Measurements from ENCODE around the gene GGA2. TPM values are rescaled to one million over a fixed set of nuclear protein-coding genes. Genes with fewer than 3 reads are reported as not detected.
A peak's percentile ranks its signal among the peaks of the same experiment; 100 is the strongest.

The GGA2 gene
- total RNA-seq, 4 donors from 2014 or later, result 36.5 to 50.5 (median 41.5) TPM

DNA sequence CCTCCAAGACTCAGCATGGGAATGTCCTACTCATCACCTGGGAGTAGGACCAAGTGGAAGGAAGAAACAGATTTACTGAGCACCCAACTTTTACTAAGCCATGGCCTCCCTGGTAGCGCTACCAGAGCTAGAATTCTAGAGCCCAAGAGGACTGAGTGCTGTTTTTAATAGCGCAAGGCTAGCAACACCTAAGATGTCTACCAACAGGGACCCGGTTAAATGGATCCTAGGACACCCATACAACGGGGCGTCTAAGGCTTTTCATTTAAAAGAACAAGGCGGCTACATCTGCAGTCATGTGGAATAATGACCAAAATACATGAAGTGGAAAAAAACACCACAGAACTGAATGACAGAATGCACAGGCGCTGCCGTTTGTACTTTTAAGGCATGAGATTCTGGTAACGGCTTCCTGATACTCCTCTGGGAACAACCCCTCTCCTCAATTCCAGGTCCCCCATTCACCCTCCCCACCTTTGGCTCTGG, 5.1 kb downstream of the GGA2 start:
- Histone ChIP-seq H3K4me3 (no peak overlapping the region), H3K27ac (peak overlapping the region in 3 of 4 donors; percentile 71 to 77 (median 76)), H3K27me3 (no peaks in the 10 kb centered on the region), H3K9me3 (no peaks in the 10 kb centered on the region), H3K4me1 (peaks cover 0 to 84% (median 23%) of the 10 kb centered on the region in 3 donors), H3K36me3 (peaks cover 0 to 17% of the 10 kb centered on the region in 2 donors)
- no peak for TF ChIP-seq POLR2A (IDR thresholded peaks at IDR 0.05)
- no peak for TF ChIP-seq EP300 (IDR thresholded peaks at IDR 0.05)
- TF ChIP-seq POLR2AphosphoS5 (IDR thresholded peaks at IDR 0.05), result no peak
- TF ChIP-seq, protein P1, sequence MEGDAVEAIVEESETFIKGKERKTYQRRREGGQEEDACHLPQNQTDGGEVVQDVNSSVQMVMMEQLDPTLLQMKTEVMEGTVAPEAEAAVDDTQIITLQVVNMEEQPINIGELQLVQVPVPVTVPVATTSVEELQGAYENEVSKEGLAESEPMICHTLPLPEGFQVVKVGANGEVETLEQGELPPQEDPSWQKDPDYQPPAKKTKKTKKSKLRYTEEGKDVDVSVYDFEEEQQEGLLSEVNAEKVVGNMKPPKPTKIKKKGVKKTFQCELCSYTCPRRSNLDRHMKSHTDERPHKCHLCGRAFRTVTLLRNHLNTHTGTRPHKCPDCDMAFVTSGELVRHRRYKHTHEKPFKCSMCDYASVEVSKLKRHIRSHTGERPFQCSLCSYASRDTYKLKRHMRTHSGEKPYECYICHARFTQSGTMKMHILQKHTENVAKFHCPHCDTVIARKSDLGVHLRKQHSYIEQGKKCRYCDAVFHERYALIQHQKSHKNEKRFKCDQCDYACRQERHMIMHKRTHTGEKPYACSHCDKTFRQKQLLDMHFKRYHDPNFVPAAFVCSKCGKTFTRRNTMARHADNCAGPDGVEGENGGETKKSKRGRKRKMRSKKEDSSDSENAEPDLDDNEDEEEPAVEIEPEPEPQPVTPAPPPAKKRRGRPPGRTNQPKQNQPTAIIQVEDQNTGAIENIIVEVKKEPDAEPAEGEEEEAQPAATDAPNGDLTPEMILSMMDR (IDR thresholded peaks at IDR 0.05), result no peak
- ATAC-seq, result no peak
- WGBS, 2 donors (ENCODE audit: low coverage in 1 of 2), result 84 to 98% methylated on average over 6 to 7 of the region's 9 CpGs

DNA sequence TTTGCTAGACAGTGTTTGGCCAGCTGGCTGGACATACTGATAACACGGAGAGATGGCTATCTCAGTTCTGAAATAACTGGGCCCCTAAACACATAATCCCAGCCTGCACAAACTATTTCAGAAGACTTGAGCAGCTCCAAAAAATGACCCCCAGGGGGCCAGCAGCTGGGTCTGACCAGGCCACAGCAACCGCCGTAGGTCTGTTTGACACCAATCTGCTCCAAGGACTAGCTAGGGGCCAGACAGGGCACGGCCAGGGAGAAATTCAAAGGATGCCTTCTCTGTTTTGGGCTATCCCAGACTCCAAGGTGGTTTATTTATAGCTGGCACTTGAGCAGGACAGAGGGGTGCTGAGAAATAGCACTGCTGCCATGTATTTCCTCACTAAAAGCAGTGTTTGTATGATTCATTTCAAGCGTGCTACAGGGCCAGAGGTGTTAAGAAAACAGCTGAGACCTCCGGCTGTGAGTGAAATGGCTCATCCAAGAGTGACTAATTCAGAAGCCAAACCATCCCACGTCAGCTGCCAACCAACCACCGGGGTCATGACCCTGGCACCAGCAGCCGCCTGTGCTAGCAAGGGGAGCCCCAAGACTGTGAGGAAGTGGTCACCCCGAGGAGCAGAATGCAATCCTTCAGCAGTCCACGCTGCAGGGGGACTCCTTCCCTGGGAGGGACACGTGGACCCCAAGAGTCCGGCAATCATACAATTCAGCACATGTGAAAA, 5.7 kb downstream of the GGA2 start:
- Histone ChIP-seq H3K27me3 (no peaks in the 10 kb centered on the region), H3K4me1 (peaks cover 0 to 90% (median 23%) of the 10 kb centered on the region in 3 donors)
- no peak for TF ChIP-seq EP300 (IDR thresholded peaks at IDR 0.05)
- peak; percentile 67 for TF ChIP-seq POLR2AphosphoS5 (IDR thresholded peaks at IDR 0.05)

DNA sequence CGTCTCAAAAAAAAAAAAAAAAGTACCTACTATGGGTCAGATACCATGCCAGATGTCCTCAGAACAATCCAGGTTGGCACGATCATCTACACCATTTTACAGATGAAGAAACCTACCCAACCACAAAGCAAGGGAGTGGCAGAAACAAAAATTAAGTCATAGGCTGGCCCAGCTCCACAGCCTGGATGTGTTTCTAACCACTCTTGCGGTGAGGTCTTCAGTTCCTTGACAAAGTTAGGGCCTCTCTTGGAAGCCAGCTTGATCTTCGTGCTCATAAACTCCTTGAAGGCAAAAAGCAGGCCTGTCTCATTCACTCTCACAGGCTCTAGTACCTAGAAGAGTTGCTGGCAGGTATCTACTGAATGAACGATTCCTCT, 6.2 kb downstream of the GGA2 start:
- no peaks in the 10 kb centered on the region for H3K27me3 ChIP-seq
- H3K9me3 ChIP-seq, result no peaks in the 10 kb centered on the region
- TF ChIP-seq, protein P1 (IDR thresholded peaks at IDR 0.05), result no peak
- TF ChIP-seq EP300 (IDR thresholded peaks at IDR 0.05), result no peak
- TF ChIP-seq POLR2AphosphoS5 (IDR thresholded peaks at IDR 0.05), result no peak
- no peak for TF ChIP-seq POLR2A (IDR thresholded peaks at IDR 0.05)
- H3K36me3 ChIP-seq, result peaks cover 0 to 22% of the 10 kb centered on the region in 2 donors
- peak; percentile 48 for ATAC-seq
- WGBS, 2 donors (ENCODE audit: low coverage in 1 of 2), result 60 to 73% methylated on average over 3 of the region's 5 CpGs
- H3K4me3 ChIP-seq, result no peak overlapping the region
- H3K4me1 ChIP-seq, result peaks cover 0 to 92% (median 23%) of the 10 kb centered on the region in 3 donors
- H3K27ac ChIP-seq, result peak overlapping the region in 3 of 4 donors; percentile 71 to 77 (median 76)

More for the DNA sequence above, 5.7 kb downstream of the GGA2 start:
- Histone ChIP-seq H3K9me3 (no peaks in the 10 kb centered on the region), H3K27ac (peak overlapping the region in 3 of 4 donors; percentile 71 to 77 (median 76)), H3K4me3 (no peak overlapping the region), H3K36me3 (peaks cover 0 to 22% of the 10 kb centered on the region in 2 donors)
- WGBS, 2 donors (ENCODE audit: low coverage in 1 of 2), result 29 to 35% methylated on average over 2 to 3 of the region's 13 CpGs
- peak; percentile 91 for ATAC-seq

DNA sequence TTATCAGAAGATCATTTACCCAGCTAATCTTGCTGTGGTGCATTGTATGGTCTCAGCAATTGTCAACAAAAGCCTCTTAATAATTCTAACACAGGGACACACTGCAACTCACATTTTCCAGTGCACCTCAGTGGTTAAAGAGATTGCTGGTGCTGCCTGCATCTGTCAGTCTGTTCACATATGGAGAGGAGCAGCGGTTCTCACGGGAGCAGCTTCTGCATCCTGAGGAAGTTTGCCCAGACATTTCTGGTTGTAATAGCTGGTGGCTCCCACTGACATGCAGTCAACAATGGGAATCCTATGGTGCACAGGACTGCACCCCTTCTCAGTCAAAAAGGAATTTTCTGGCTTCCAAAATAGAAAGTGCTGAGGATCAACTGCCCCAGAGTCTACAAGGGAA, 7.8 kb downstream of the GGA2 start:
- no peak for TF ChIP-seq POLR2AphosphoS5 (IDR thresholded peaks at IDR 0.05)
- TF ChIP-seq EP300 (IDR thresholded peaks at IDR 0.05), result no peak
- TF ChIP-seq POLR2A (IDR thresholded peaks at IDR 0.05), result no peak
- TF ChIP-seq, protein P1 (IDR thresholded peaks at IDR 0.05), result no peak
- no peak for ATAC-seq
- peaks cover 0 to 92% (median 17%) of the 10 kb centered on the region in 3 donors for H3K4me1 ChIP-seq
- no peak overlapping the region for H3K4me3 ChIP-seq
- WGBS, 2 donors (ENCODE audit: low coverage in 1 of 2), result 79% methylated on average over 2 of the region's 2 CpGs; no CpG with 5 or more reads in 1 of the 2 donors
- no peak overlapping the region for H3K27ac ChIP-seq
- H3K9me3 ChIP-seq, result no peaks in the 10 kb centered on the region
- no peaks in the 10 kb centered on the region for H3K27me3 ChIP-seq
- H3K36me3 ChIP-seq, result peaks cover 0 to 22% of the 10 kb centered on the region in 2 donors

DNA sequence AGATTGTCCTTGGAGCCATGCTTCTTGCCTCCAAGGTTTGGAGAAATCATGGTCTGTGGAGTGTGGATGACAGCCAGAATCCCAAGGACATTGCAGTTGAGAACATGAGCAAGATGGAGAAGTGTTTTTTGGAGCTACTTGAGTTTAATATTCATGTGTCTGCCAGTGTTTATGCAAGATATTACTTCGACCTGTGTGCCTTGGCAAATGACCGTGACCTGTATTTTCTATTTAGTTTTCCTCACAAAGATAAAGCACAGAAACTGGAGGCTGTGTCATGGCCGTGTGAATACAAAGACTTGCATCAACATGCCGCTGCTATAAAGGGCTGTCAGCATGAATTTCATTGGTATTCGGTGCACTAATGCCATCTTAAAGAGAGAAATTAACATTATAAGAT, 9.0 kb downstream of the GGA2 start:
- no peak overlapping the region for H3K4me3 ChIP-seq
- TF ChIP-seq POLR2A (IDR thresholded peaks at IDR 0.05) (no peak), EP300 (IDR thresholded peaks at IDR 0.05) (no peak), POLR2AphosphoS5 (IDR thresholded peaks at IDR 0.05) (no peak)
- TF ChIP-seq, protein P1 (IDR thresholded peaks at IDR 0.05), result no peak
- H3K36me3 ChIP-seq, result peaks cover 0 to 25% of the 10 kb centered on the region in 2 donors
- H3K4me1 ChIP-seq, result peaks cover 0 to 88% (median 16%) of the 10 kb centered on the region in 3 donors
- H3K9me3 ChIP-seq, result no peaks in the 10 kb centered on the region
- ATAC-seq, result no peak
- H3K27me3 ChIP-seq, result no peaks in the 10 kb centered on the region
- WGBS, 2 donors (ENCODE audit: low coverage in 1 of 2), result 70 to 90% methylated on average over 2 to 5 of the region's 5 CpGs
- no peak overlapping the region for H3K27ac ChIP-seq

All from gastroesophageal sphincter (tissue), 4 donors.